ENCODE data around the gene MXD4.

Gene MXD4, protein sequence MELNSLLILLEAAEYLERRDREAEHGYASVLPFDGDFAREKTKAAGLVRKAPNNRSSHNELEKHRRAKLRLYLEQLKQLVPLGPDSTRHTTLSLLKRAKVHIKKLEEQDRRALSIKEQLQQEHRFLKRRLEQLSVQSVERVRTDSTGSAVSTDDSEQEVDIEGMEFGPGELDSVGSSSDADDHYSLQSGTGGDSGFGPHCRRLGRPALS

DNA sequence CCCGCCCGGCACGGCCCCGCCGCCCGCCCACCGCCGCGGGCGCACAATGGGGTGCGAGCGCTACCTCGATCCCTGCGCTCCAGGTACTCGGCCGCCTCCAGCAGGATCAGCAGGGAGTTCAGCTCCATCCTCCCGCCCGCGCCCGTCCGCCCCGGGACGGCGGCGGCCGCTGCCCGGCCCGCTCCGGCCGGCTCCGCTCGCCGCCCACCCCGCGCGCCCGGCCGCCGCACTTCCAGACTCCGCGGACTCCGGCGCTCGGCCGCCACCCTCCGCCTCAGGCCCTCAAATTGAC lies at the start of gene MXD4:
TSS of gene MXD4 (minus strand) at position 257 of the 292 bp plus-strand sequence. CDS start at position 128, 129 bp downstream.
- intact Hi-C loops (cut with DNase I): loop anchor here (1.0 kb wide), 1 partner anchor 19 kb away; the partner anchor contains the start of genes HAUS3 and POLN
- DNase-seq: no peak

DNA sequence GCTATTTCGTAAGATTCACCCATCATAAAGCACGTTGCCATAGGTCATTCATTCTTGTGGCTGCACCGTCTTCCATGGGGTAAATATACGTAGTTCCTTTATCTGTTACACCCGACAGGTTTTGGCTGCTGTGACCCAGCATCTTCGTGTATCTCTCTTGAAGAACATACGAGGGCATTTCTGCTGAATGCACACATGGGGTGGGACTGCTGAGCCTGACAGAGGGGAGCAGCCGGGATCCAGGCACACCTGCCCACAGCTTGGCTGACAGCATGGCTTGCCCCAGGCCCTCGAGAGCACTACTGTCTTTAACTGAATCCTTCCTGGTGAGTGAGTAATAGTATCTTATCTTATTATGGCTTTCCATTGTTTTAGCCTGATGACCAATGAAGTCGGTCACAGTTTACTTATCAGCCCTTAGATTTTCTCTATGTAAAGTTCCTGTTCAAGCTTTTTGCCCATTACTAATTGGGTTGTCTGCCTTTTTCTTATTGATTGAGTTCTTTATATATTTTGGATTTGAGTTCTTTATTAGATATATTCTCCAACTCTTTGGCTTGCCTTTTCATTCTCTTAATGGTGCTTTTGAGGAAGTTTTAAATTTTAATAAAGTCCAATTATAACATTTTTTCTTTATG lies 45.0 kb upstream of the MXD4 start:
- intact Hi-C loops (cut with DNase I): no loop called here
- DNase-seq: peak in 3 of 42 donors; percentile 9 to 38 (median 18)

DNA sequence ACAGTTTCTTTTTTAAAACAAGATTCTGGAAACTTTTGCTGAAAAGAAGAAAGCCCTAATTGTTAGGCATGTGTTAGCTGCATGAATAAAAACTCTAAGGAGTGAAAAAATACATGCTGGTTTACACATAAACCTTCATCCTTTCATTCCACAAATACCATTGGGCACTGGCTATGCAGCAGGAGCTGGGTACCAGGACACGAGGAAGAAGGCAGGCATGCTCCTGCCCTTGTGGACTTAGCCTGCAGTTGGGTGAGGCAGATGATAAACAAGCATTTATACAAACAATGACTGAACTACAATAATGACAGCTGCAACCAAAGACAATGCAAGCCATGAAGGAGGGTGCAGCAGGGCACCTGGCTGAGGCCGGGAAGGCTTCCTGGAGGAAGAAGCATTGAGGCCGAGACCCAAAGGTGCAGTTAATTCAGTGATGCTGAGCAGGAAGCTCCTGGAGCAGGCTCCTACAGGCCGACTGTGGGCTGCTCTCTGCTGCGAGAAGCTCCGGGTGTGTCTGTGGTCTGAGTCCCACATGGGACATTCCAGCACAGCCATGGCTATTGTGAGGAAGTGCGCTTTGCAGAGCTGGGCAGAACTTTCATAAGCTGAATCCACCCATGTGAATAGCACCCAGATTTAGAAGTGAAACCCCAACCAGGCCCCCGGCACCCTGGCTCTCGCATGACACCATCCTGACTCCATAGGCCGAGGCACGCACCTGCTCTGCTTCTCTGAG lies 44.0 kb upstream of the MXD4 start:
- peak in 7 of 42 donors; percentile 1 to 42 (median 35) for DNase-seq

DNA sequence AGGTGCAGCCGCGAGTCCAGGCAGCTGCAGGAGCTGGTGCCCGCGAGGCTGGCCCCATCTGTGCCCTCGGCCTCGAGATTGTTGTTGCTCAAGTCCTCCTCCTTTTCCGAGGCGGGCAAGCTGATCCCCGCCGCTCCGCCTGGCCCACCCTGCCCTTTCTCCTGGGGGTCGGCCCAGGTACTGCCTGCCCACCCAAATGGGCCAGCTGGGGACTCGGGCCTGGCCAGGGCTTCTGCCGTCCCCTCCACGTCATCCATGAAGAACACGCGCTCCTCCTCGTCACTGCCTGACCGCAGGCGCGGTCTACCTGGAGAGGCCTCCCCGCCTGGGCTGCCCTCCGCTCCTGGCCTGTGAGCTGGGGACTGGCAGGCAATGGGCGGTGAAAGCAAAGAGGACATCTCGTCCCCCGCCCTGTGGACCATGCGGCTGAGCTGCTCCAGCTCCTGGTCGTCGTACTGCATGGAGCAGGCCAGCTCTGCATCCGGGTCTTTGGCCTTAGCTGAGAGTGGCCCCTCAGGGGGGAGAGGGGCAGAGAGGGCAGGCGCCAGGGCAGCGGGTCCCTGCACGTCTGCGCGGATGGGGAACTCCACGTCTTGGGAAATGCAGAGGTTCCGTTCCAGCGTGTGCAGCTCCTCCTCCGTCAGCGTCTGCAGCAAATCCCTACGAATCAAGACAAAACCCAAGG lies 43.1 kb upstream of the MXD4 start:
- DNase-seq: peak in 6 of 42 donors; percentile 1 to 38 (median 20)
- intact Hi-C loops (cut with DNase I): no loop called here

More for the DNA sequence above, 44.0 kb upstream of the MXD4 start:
- intact Hi-C loops (cut with DNase I): no loop called here

DNA sequence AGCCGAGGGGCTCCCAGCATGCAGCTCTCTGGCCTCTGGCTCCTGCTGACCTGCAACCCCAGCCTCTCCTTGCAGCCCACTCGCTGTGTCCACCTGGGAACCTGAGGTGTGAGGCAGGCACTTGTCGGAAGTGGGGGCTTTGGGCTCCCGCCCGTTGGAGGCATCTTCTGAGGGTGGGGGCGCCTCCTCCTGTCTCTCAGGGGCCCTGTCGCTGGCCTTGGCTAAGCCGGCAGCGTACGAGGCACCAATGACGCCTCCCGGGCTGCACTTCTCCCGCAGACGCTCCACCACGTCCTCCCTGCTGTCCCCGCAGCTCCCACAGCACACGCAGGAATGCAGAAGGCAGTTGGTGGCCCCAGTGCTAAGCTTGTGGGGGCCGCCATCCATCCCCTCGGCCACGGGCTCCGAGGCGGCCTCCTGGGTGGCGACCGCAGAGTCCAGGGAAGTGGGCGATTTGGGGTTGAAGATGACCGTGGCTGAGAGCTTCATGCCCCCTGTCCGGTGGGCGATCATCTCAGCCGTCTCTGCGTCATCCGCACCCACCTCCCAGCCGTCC lies 42.5 kb upstream of the MXD4 start:
- intact Hi-C loops (cut with DNase I): no loop called here

DNA sequence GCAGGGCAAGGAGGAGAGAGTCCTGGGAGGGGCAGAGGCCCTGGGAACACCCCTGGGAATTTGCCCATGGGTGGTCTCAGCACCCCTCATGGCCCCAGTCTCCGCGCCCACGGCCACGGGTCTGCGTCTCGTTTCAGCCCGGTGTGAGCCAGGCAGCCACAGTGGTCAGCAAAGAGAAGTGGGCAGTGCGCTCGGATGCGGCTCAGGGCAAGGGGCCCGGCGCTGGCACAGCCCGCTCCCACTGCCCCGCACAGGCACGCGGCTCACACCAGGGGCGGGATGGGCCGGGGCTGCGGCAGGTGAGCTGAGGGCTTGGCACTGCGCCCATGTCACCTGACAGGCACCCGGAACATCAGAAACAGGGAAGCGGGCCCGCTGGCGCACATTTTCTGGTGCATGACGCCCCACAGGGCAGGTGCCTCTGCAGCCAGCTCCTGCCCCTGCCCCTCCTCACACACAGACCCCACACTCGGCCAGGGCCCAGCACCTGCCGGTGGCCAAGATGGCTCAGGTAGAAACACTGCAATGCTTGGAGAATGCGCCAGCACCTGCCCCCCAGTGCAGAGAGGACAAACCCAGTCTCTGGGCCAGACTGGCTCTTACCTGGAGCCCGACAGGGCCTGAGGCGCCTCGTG lies 41.9 kb upstream of the MXD4 start:
- intact Hi-C loops (cut with DNase I): no loop called here
- peak in 6 of 42 donors; percentile 0 to 36 (median 18) for DNase-seq

More for the DNA sequence above, 42.5 kb upstream of the MXD4 start:
- DNase-seq: peak in 6 of 42 donors; percentile 0 to 32 (median 20)

DNA sequence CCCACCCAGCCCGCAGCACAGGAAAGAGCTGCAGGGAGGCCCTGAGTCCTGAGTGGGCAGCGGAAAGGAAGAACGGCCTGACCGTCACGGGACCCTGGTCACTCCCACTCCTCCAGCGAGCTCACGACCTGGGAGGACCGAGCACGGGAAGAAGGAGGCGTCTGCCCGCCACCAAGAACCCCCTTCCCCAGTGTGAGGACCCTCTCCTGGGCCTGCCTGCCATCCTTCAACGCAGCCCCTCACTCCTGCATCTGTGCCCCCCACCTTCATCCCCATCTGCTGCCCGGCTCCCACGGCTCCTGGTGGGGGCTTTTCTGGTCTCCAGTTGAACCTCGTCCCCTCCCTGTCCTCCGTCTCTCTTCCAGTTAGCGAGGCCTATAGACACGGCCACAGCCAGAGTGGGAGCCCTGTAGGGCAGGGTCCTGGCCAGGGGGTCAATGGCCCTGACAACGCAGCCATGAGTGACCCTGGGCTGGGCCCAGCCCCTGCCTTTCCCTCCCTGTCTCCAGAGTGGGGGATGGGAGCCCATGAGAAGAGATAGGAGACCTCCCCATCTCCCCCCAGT lies 41.3 kb upstream of the MXD4 start:
- intact Hi-C loops (cut with DNase I): no loop called here
- DNase-seq: peak in 4 of 42 donors; percentile 3 to 28 (median 6)

DNA sequence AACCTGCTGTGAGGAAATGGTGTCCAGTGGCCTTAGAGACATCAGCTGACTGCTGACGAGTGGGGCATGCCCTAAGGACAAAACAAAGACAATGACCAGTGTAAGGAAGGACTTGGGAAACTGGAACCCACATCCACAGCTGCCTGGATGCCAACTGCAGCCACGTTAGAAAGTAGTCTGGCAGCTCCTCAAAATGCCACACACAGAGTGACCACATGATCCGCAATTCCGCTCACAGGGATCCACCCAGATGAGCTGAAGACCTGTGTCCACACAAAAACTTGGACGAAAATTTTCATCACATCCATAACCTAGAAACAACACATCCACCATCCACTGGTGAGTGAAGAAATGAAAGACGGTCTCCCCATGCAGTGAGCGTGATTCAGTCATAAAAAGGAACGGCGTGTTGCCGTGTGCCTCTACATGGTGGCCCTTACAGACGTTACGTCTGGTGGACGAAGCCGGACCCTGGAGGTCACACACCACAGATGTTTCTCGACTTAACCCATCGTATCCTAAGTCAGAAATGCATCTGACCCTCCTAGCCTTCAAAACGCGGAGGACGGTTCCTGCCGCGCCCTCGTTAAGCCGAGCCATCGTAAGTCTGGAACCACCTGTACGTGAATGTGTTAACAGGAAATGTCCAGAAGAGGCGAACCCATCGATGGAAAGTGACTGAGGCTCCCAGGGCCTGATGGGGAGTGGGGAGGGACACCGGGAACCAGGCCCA lies 40.6 kb upstream of the MXD4 start:
- DNase-seq: peak in 6 of 42 donors; percentile 6 to 33 (median 18)
- intact Hi-C loops (cut with DNase I): no loop called here

DNA sequence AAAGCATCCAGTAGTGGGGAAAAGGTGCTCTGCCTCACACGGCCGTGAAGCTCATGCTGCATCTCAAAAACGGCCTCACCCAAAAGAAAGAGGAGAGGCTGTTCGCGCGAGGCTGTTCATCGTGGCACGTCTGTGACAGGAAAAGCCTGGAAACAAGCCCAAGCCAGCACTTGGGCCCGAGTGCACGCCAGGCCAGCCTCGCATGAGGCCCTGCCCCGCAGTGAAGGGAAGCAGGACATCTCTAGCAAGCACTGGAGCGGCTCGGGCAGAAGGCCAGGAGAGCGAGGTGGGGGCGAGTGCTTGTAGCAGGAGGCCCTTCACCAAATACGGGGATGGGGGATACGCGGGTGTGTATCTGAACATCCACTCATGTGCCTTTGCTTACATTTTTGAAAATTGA lies 39.9 kb upstream of the MXD4 start:
- peak in 6 of 42 donors; percentile 6 to 40 (median 30) for DNase-seq
- intact Hi-C loops (cut with DNase I): no loop called here

DNA sequence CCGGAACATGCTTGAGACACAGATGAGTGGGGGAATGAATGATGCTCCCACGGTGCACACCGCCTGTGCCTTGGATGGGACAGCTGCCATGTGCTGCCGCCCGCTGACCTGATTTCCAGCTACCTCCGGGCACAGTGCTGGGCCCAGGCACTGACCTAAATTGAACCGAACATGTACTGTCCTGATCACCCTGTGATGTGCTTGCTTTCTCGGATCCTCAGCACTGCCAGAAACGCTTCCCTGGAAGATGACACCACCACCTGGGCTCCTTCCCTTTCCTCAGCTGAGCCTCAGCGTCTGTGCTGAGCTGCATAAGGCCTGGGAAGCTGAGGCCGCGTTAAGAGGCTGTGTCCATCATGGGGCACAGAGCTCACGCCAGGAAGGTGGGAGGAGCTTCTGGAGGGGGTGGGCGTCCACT lies 39.3 kb upstream of the MXD4 start:
- DNase-seq: peak in 4 of 42 donors; percentile 18 to 33 (median 32)
- intact Hi-C loops (cut with DNase I): no loop called here

DNA sequence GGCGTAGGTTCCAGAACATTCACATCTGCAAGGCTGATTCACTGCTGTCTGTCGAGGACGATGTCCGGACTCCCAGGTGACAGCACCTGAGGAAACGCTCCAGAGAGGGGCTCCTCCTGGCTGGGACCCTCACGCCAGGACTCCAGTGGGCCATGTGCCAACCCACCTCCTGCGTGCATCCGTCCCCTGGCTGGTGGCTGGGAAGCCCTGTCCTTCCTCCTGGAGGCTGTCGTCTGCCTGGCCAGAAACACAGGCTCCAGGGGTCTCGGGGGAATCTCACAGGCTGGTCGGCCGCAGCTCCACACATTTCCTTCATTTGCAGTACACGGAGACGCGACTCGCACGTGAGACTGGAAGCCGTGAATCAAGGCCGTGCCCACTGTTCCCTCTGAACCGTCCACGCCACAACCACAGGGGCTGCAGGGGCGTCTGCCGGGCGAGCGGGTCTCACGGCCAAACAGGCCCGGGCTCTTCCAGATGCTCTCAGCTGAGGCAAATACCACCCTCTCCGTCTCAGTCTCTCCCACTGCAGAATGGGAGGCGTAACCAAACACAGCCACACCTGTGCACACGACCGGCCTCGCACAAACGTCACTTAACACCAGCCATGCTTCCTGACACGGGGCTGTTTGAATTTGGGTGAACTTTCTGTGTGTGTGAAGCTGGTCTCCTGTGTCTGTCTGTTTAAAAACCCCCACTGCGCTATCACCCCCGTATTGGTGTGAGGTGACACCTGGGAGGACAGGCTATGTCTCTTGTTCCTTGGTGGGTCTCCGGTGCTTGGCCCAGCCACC lies 38.7 kb upstream of the MXD4 start:
- intact Hi-C loops (cut with DNase I): no loop called here
- peak in 7 of 42 donors; percentile 1 to 37 (median 21) for DNase-seq

DNA sequence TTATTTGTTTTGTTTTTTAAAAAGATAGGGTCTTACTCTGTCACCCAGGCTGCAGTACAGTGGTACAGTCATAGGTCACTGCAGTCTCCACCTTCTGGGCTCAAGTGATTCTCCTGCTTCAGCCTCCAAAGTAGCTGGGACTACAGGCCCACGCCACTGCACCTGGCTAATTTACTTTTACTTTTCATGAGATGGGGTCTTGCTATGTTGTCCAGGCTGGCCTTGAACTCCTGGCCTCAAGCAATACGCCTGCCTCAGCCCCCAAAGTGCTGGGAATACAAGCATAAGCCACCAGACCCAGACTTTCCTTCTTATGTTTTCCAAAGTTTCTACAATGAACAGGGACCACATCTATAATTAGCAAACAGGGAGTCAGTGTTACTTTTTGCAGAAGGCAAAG lies 37.9 kb upstream of the MXD4 start:
- intact Hi-C loops (cut with DNase I): no loop called here
- DNase-seq: peak in 2 of 42 donors; percentile 4 to 7

DNA sequence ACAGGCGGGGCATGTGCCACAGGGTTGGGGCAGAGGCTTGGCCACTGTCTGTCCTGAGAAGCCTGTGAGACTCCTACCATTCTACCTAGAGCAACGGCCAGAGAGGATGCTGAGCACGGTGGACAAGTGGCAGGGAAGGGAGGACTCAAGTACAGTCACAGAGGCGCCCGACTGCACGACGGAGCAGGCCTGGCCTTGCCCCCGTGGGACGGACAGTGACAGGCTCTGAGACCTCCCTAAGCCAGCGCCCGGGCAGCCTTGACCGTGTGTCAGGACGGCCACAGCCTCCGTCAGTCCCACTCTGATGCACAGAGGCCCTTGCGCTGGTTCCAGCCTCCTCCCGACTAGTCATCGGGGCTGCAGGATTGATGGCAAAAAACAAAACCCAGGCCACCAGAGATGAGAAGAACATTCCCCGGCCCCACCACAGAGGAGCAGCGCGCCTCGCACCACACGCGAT lies 36.7 kb upstream of the MXD4 start:
- peak in 5 of 42 donors; percentile 10 to 34 (median 20) for DNase-seq
- intact Hi-C loops (cut with DNase I): no loop called here

DNA sequence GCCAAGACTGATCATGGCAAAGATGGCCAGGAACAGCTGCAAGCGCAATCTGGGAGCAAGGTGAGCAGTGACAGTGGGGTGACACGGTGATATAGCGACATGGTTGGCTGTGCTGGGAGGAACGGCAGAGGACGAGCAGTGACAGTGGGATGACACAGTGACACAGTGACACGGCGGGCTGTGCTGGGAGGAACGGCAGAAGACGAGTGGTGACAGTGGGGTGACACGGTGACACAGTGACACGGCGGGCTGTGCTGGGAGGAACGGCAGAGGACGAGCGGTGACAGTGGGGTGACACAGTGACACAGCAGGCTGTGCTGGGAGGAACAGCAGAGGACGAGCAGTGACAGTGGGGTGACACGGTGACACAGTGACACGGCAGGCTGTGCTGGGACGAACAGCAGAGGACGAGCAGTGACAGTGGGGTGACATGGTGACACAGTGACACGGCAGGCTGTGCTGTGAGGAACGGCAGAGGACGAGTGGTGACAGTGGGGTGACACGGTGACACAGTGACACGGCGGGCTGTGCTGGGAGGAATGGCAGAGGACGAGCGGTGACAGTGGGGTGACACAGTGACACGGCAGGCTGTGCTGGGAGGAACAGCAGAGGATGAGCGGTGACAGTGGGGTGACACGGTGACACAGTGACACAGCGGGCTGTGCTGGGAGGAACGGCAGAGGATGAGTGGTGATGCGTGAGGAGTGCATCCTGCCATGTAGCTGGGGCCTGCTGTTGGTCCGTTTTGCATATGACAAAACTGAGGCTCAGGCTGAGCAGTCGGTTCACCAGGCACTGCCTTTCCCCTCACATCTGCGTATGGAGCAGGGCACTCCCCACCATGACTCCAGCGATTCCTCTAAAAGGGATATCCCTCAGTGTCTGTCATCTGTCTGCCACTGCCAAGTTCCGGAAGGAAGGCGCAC lies 36.0 kb upstream of the MXD4 start:
- peak in 9 of 42 donors; percentile 10 to 51 (median 30) for DNase-seq
- intact Hi-C loops (cut with DNase I): no loop called here

Measured in head of caudate nucleus (tissue), 42 donors.